ENCODE measurements around the gene KIAA0930.

- TF ChIP-seq CTCF (IDR thresholded peaks at IDR 0.05) (no peak), POLR2A (IDR thresholded peaks at IDR 0.05) (no peak)
Observed at GRCh38 chr22:45244916-45245315, 4.2 kb upstream of the KIAA0930 start.

Data from uterus (tissue), 2 donors.